Measurements from ENCODE around the gene FOXP3. TPM values are rescaled to one million over a fixed set of nuclear protein-coding genes. Genes with fewer than 3 reads are reported as not detected.

The FOXP3 gene
- total RNA-seq, 1 donor from 2014 or later = 1.5 TPM

DNA sequence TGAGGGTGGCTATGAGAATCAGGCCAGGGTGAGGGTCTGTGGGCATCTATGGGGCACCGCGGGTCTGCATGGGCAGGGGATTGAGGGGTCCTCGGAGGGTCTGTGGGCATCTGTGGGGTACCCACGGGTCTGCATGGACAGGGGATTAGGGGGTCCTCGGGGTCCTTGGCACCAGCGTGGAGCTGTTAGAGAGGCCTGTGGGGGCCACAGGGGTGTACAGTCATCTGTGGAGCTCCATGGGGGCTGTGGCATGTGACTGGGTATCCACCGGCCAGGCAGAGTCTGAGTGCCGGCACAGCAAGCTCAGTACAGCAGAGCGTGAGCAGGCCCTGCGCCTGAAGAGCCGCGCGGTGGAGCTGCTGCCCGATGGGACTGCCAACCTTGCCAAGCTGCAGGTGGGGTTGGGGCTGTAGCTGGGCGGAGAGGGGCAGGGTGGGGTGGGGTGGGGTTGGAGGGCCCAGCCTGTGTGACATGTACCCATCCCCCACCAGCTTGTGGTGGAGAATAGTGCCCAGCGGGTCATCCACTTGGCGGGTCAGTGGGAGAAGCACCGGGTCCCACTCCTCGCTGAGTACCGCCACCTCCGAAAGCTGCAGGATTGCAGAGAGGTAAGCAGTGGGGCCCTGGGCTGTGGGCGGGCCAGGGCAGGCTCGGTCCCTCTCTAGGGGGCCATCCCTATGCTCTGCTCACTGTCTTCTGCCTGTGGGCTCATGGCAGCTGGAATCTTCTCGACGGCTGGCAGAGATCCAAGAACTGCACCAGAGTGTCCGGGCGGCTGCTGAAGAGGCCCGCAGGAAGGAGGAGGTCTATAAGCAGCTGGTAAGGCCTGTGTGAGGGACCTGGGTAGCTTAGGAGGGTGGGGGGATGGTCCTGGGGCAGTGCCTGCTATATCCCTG, 16.3 kb downstream of the FOXP3 start:
- Histone ChIP-seq H3K4me1 (no peaks in the 10 kb centered on the region), H3K4me3 (no peak overlapping the region), H3K9me3 (no peaks in the 10 kb centered on the region), H3K27me3 (no peaks in the 10 kb centered on the region), H3K36me3 (peaks cover 0 to 20% of the 10 kb centered on the region in 2 donors), H3K27ac (no peak overlapping the region)
- intact Hi-C loops (cut with DNase I) = no loop called here
- no peak for DNase-seq (ENCODE audit: extremely low spot score in 2 of 2)
- TF ChIP-seq, protein P1, sequence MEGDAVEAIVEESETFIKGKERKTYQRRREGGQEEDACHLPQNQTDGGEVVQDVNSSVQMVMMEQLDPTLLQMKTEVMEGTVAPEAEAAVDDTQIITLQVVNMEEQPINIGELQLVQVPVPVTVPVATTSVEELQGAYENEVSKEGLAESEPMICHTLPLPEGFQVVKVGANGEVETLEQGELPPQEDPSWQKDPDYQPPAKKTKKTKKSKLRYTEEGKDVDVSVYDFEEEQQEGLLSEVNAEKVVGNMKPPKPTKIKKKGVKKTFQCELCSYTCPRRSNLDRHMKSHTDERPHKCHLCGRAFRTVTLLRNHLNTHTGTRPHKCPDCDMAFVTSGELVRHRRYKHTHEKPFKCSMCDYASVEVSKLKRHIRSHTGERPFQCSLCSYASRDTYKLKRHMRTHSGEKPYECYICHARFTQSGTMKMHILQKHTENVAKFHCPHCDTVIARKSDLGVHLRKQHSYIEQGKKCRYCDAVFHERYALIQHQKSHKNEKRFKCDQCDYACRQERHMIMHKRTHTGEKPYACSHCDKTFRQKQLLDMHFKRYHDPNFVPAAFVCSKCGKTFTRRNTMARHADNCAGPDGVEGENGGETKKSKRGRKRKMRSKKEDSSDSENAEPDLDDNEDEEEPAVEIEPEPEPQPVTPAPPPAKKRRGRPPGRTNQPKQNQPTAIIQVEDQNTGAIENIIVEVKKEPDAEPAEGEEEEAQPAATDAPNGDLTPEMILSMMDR (IDR thresholded peaks at IDR 0.05) = no peak
- TF ChIP-seq POLR2AphosphoS5 (IDR thresholded peaks at IDR 0.05; ENCODE audit: insufficient read depth in 1 of 2, low read depth in 1 of 2) = no peak
- TF ChIP-seq POLR2A (IDR thresholded peaks at IDR 0.05) = no peak

DNA sequence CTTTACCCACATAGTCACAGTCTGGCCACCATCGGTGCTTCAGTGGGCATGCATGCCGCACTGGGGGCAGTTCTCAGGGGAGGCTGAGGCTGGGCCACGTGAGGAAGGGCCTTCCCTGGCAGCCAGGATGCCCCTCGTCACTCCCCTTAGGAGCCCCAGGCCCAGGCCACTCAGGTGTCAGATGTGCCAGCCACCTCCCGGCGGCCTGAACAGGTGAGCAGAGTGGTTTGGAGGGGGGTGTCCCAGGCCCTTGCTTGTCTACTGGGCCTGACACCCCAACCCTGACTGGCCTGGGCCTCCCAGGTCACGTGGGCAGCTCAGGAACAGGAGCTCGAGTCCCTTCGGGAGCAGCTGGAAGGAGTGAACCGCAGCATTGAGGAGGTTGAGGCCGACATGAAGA, 17.2 kb downstream of the FOXP3 start:
- H3K27me3 ChIP-seq = no peaks in the 10 kb centered on the region
- intact Hi-C loops (cut with DNase I) = no loop called here
- no peak for DNase-seq (ENCODE audit: extremely low spot score in 2 of 2)
- no peaks in the 10 kb centered on the region for H3K9me3 ChIP-seq
- H3K4me1 ChIP-seq = no peaks in the 10 kb centered on the region
- no peak overlapping the region for H3K27ac ChIP-seq
- H3K36me3 ChIP-seq = peaks cover 0 to 20% of the 10 kb centered on the region in 2 donors
- no peak for TF ChIP-seq POLR2A (IDR thresholded peaks at IDR 0.05)
- H3K4me3 ChIP-seq = no peak overlapping the region

DNA sequence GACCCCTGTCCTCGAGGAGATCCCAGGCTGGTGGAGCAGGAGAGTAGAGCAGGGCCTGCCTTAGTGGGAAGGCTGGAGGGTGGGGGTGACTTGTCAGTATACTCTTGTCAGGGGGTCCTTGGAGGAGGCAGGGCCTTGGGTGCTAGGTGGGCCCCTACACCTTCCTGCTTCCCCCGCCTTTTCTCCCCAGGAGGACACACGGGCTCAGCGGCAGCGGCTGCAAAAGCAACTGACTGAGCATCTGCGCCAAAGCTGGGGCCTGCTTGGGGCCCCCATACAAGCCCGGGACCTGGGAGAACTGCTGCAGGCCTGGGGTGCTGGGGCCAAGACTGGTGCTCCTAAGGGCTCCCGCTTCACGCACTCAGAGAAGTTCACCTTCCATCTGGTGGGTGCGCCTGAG, 18.0 kb downstream of the FOXP3 start:
- no peaks in the 10 kb centered on the region for H3K4me1 ChIP-seq
- DNase-seq (ENCODE audit: extremely low spot score in 2 of 2) = no peak
- H3K27ac ChIP-seq = no peak overlapping the region
- TF ChIP-seq, protein P1 (IDR thresholded peaks at IDR 0.05) = no peak
- no peak for TF ChIP-seq POLR2A (IDR thresholded peaks at IDR 0.05)
- no peak for TF ChIP-seq POLR2AphosphoS5 (IDR thresholded peaks at IDR 0.05; ENCODE audit: insufficient read depth in 1 of 2, low read depth in 1 of 2)
- no peaks in the 10 kb centered on the region for H3K27me3 ChIP-seq
- no peaks in the 10 kb centered on the region for H3K9me3 ChIP-seq
- H3K36me3 ChIP-seq = peaks cover 0 to 20% of the 10 kb centered on the region in 2 donors
- H3K4me3 ChIP-seq = no peak overlapping the region
- intact Hi-C loops (cut with DNase I) = no loop called here

DNA sequence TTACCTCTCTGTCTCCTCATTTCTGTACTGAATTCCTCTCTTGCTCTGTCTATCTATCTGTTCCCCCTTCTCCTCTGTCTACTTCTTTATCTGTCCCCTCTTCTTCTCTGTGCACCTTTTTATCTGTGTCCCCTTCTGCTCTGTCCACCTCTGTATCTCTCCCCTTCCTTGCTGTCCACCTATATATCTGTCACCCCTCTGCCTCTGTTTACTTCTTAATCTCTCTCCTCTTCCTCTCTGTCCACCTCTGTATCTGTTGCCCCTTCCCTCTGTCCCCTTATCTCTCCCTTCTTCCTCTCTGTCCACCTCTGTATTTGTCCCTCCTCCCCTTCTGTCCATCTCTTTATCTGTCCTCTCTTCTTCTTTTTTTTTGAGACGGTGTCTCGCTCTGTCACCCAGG, 20.3 kb downstream of the FOXP3 start:
- H3K4me1 ChIP-seq = no peaks in the 10 kb centered on the region
- H3K9me3 ChIP-seq = no peaks in the 10 kb centered on the region
- TF ChIP-seq POLR2AphosphoS5 (IDR thresholded peaks at IDR 0.05; ENCODE audit: insufficient read depth in 1 of 2, low read depth in 1 of 2) (no peak), POLR2A (IDR thresholded peaks at IDR 0.05) (no peak)
- TF ChIP-seq, protein P1 (IDR thresholded peaks at IDR 0.05) = no peak
- H3K27me3 ChIP-seq = no peaks in the 10 kb centered on the region
- H3K4me3 ChIP-seq = no peak overlapping the region
- intact Hi-C loops (cut with DNase I) = no loop called here
- DNase-seq (ENCODE audit: extremely low spot score in 2 of 2) = no peak
- H3K27ac ChIP-seq = no peak overlapping the region
- peaks cover 0 to 18% of the 10 kb centered on the region in 2 donors for H3K36me3 ChIP-seq

DNA sequence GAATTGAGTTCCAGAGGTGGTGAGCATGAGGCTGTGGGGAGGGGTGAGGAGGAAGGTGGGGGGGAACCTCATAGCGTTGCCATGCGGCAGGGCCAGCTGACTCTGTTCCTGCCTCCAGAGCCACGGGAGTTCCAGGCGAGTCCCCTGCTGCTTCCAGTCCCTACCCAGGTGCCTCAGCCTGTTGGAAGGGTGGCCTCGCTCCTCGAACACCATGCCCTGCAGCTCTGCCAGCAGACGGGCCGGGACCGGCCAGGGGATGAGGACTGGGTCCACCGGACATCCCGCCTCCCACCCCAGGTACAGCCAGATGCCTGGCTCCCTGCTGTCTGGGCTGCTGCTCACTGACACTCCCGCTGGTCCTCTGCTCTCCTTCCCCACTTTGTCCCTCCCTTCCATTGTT, 21.3 kb downstream of the FOXP3 start:
- H3K9me3 ChIP-seq = no peaks in the 10 kb centered on the region
- H3K4me3 ChIP-seq = no peak overlapping the region
- no peak for TF ChIP-seq POLR2AphosphoS5 (IDR thresholded peaks at IDR 0.05; ENCODE audit: insufficient read depth in 1 of 2, low read depth in 1 of 2)
- no peak for TF ChIP-seq POLR2A (IDR thresholded peaks at IDR 0.05)
- TF ChIP-seq, protein P1 (IDR thresholded peaks at IDR 0.05) = no peak
- DNase-seq (ENCODE audit: extremely low spot score in 2 of 2) = no peak
- intact Hi-C loops (cut with DNase I) = no loop called here
- no peak overlapping the region for H3K27ac ChIP-seq
- no peaks in the 10 kb centered on the region for H3K27me3 ChIP-seq
- peaks cover 0 to 13% of the 10 kb centered on the region in 2 donors for H3K36me3 ChIP-seq
- no peaks in the 10 kb centered on the region for H3K4me1 ChIP-seq

All from vagina (tissue), 2 donors.